Measurements from ENCODE around the gene HHIP. TPM values are rescaled to one million over a fixed set of nuclear protein-coding genes. Genes with fewer than 3 reads are reported as not detected.

The HHIP gene
- total RNA-seq, result 28.5 to 38.3 TPM (median 32.4 TPM) in 3 replicates
- long read RNA-seq, full-length matches to known transcripts, result 34 of 63 reads
- long read RNA-seq, partial matches to known transcripts, result 9 of 63 reads
- long read RNA-seq, other reads (novel, unspliced or antisense), result 20 of 63 reads

- H3K36me3 Mint-ChIP-seq (ENCODE audit: low read depth), result no peaks in the 10 kb centered on the region
- DNase-seq (ENCODE audit: low spot score), result no peak
- H3K27ac Mint-ChIP-seq (ENCODE audit: unreplicated experiment), result peak within 1 kb of the TSS; percentile 89
- no peak for TF ChIP-seq CTCF (IDR thresholded peaks at IDR 0.05)
- H3K27me3 Mint-ChIP-seq (ENCODE audit: low read depth), result no peaks in the 10 kb centered on the region
- no peaks in the 10 kb centered on the region for H3K9me3 Mint-ChIP-seq (ENCODE audit: low read depth)
- peak within 1 kb of the TSS; percentile 97 for H3K4me3 Mint-ChIP-seq (ENCODE audit: unreplicated experiment)
- H3K4me1 Mint-ChIP-seq (ENCODE audit: low read depth), result peaks cover 48% of the 10 kb centered on the region
Measured at GRCh38 chr4:144645631-144646522, at the start of gene HHIP. TSS of gene HHIP (plus strand) at chr4:144646156. CDS start at chr4:144646676, 520 bp downstream.

GRCh38 chr4:144597171-144597570 lies 48.8 kb upstream of the HHIP start:
- no peak for DNase-seq (ENCODE audit: low spot score)
- Mint-ChIP-seq H3K4me3 (ENCODE audit: unreplicated experiment) (no peak overlapping the region), H3K27ac (ENCODE audit: unreplicated experiment) (no peak overlapping the region), H3K27me3 (ENCODE audit: low read depth) (no peaks in the 10 kb centered on the region), H3K9me3 (ENCODE audit: low read depth) (no peaks in the 10 kb centered on the region), H3K4me1 (ENCODE audit: low read depth) (no peaks in the 10 kb centered on the region), H3K36me3 (ENCODE audit: low read depth) (no peaks in the 10 kb centered on the region)
- no peak for TF ChIP-seq CTCF (IDR thresholded peaks at IDR 0.05)

GRCh38 chr4:144599621-144600020 lies 46.3 kb upstream of the HHIP start:
- no peaks in the 10 kb centered on the region for H3K4me1 Mint-ChIP-seq (ENCODE audit: low read depth)
- no peak for TF ChIP-seq CTCF (IDR thresholded peaks at IDR 0.05)
- H3K9me3 Mint-ChIP-seq (ENCODE audit: low read depth), result peaks cover 6% of the 10 kb centered on the region
- no peak overlapping the region for H3K4me3 Mint-ChIP-seq (ENCODE audit: unreplicated experiment)
- DNase-seq (ENCODE audit: low spot score), result no peak
- no peak overlapping the region for H3K27ac Mint-ChIP-seq (ENCODE audit: unreplicated experiment)
- H3K27me3 Mint-ChIP-seq (ENCODE audit: low read depth), result no peaks in the 10 kb centered on the region
- no peaks in the 10 kb centered on the region for H3K36me3 Mint-ChIP-seq (ENCODE audit: low read depth)

- no peaks in the 10 kb centered on the region for H3K27me3 Mint-ChIP-seq (ENCODE audit: low read depth)
Measured at GRCh38 chr4:144611850-144612249, 34.1 kb upstream of the HHIP start.

More at GRCh38 chr4:144611850-144612249, 34.1 kb upstream of the HHIP start:
- TF ChIP-seq CTCF (IDR thresholded peaks at IDR 0.05), result peak; percentile 54
- peaks cover 5% of the 10 kb centered on the region for H3K9me3 Mint-ChIP-seq (ENCODE audit: low read depth)
- H3K36me3 Mint-ChIP-seq (ENCODE audit: low read depth), result peaks cover 3% of the 10 kb centered on the region
- H3K4me1 Mint-ChIP-seq (ENCODE audit: low read depth), result peaks cover 11% of the 10 kb centered on the region
- no peak overlapping the region for H3K27ac Mint-ChIP-seq (ENCODE audit: unreplicated experiment)
- no peak overlapping the region for H3K4me3 Mint-ChIP-seq (ENCODE audit: unreplicated experiment)
- no peak for DNase-seq (ENCODE audit: low spot score)
